Activated CD4-positive, alpha-beta memory T cell treated with anti-CD3 and anti-CD28 coated beads for 36 hours (primary cell): ENCODE measurements around the gene LEFTY2. TPM values are rescaled to one million over a fixed set of nuclear protein-coding genes. Genes with fewer than 3 reads are reported as not detected.
A peak's percentile ranks its signal among the peaks of the same experiment; 100 is the strongest.

Experiments
- CTCF ChIA-PET: fragments of 350-600 bp; sonication (Branson Sonifier 250); formaldehyde crosslinking; loops from one replicate; lab custom pipeline; 2021; ENCODE audit warnings: antibody characterized with exemption, inconsistent platforms; lab: Charles Lee
- POLR2A ChIA-PET: fragments of 350-600 bp; sonication (Branson Sonifier 250); formaldehyde crosslinking; loops from one replicate; lab custom pipeline; 2021; ENCODE audit warnings: antibody characterized with exemption; lab: Charles Lee
- DNase-seq: peaks from one replicate; pipeline ENCODE4 v3.0.0-alpha.2; 2020
- H3K27ac Mint-ChIP-seq: one replicate; pipeline ENCODE4 v1.8.0; 2021; ENCODE audit warnings: mixed read lengths
- H3K27me3 Mint-ChIP-seq: one replicate; pipeline ENCODE4 v1.8.0; 2021; ENCODE audit warnings: mixed read lengths
- H3K36me3 Mint-ChIP-seq: one replicate; pipeline ENCODE4 v1.8.0; 2021; ENCODE audit warnings: mixed read lengths
- H3K4me1 Mint-ChIP-seq: one replicate; pipeline ENCODE4 v1.8.0; 2021; ENCODE audit warnings: low read depth, mixed read lengths
- H3K4me3 Mint-ChIP-seq: one replicate; pipeline ENCODE4 v1.8.0; 2021; ENCODE audit warnings: mild to moderate bottlenecking, mixed read lengths
- H3K9me3 Mint-ChIP-seq: one replicate; pipeline ENCODE4 v1.8.0; 2021; ENCODE audit warnings: mixed read lengths
- intact Hi-C: fragments of 100-400 bp; cut with micrococcal nuclease; formaldehyde crosslinking; loops from one replicate; pipeline ENCODE4 v1.15.1; 2023
- total RNA-seq, 2 experiments: library from RNA; stranded (reverse); gene quantifications; one replicate each; pipeline ENCODE4 v1.2.3, GENCODE V29; 2021

The LEFTY2 gene
- total RNA-seq, 2 experiments from 2014 or later, result not detected

DNA sequence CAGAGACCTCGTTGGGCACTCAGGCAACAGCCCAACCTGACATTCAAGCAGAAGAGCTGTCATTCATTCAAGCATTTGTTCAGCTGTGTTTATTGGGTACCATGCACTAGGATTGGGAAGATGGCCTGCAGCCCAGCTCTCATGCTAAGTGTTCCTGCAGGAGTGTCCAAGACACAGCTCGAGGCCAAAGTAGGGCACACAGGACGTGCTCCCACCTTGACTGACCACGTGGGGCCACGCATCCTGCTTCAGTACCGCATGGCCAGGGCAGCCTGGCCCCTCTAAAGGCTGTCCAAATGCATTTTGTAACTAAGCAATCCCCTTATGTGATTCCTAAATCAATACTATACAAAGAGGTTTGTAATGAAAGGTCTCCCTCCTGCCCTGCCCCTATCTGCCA, 26.6 kb downstream of the LEFTY2 start:
- H3K4me1 Mint-ChIP-seq, result peaks cover 21% of the 10 kb centered on the region
- H3K27ac Mint-ChIP-seq, result no peak overlapping the region
- H3K4me3 Mint-ChIP-seq, result no peak overlapping the region
- H3K9me3 Mint-ChIP-seq, result no peaks in the 10 kb centered on the region
- peaks cover 16% of the 10 kb centered on the region for H3K36me3 Mint-ChIP-seq
- DNase-seq, result no peak
- intact Hi-C loops, result loop anchor here (5.0 kb wide), 1 partner anchor 47 kb away; no protein-coding TSS in a partner anchor
- no peaks in the 10 kb centered on the region for H3K27me3 Mint-ChIP-seq
- POLR2A ChIA-PET, result no interaction called here
- CTCF ChIA-PET, result interaction anchor here (3.1 kb wide), 1 partner anchor 440 kb away, joined by 7 read pairs; no protein-coding TSS in a partner anchor

GRCh38 chr1:225911191-225912130, 29.6 kb downstream of the LEFTY2 start:
- peak; percentile 80 for DNase-seq
- no peaks in the 10 kb centered on the region for H3K36me3 Mint-ChIP-seq
- no peaks in the 10 kb centered on the region for H3K9me3 Mint-ChIP-seq
- H3K27ac Mint-ChIP-seq, result no peak overlapping the region
- intact Hi-C loops, result loop anchor here (1.0 to 5.0 kb wide), 4 partner anchors 29 to 436 kb away; partner anchors contain the start of gene TMEM63A
- no peak overlapping the region for H3K4me3 Mint-ChIP-seq
- ChIA-PET CTCF (interaction anchor here (0.5 to 5.2 kb wide), 30 partner anchors 9 to 1474 kb away, joined by 3 to 41 read pairs (median 4); partner anchors contain the start of genes PYCR2, SDE2, SRP9 and TMEM63A), POLR2A (interaction anchor here (0.9 to 1.8 kb wide), 3 partner anchors 12 to 134 kb away, joined by 3 to 6 read pairs (median 4); partner anchors contain the start of genes PYCR2 and SRP9)
- peaks cover 20% of the 10 kb centered on the region for H3K4me1 Mint-ChIP-seq
- H3K27me3 Mint-ChIP-seq, result no peaks in the 10 kb centered on the region

DNA sequence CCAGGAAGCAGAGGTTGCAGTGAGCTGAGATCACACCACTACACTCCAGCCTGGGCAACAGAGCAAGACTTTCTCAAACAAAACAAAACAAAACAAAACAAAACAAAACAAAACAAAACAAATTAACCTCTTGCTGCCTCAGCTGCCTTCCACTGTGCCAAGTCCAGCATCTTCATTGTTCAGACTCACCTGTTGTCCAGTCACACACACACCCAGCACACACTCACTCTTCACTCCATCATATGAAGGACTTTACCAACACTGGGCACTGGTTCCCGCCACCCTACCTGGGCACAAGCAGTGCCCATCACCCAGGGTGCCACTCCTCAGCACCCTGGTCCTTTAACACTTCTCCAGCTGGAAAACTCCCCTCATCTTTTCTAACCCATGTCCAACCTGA, 31.5 kb downstream of the LEFTY2 start:
- H3K9me3 Mint-ChIP-seq, result no peaks in the 10 kb centered on the region
- CTCF ChIA-PET, result interaction anchor here (0.9 to 5.2 kb wide), 8 partner anchors 11 to 435 kb away, joined by 3 to 41 read pairs (median 12); partner anchors contain the start of genes EPHX1, PYCR2, SRP9 and TMEM63A
- POLR2A ChIA-PET, result no interaction called here
- intact Hi-C loops, result no loop called here
- no peaks in the 10 kb centered on the region for H3K27me3 Mint-ChIP-seq
- peaks cover 22% of the 10 kb centered on the region for H3K4me1 Mint-ChIP-seq
- no peaks in the 10 kb centered on the region for H3K36me3 Mint-ChIP-seq
- DNase-seq, result no peak
- no peak overlapping the region for H3K27ac Mint-ChIP-seq
- no peak overlapping the region for H3K4me3 Mint-ChIP-seq

- Mint-ChIP-seq H3K27ac (no peak overlapping the region), H3K4me3 (no peak overlapping the region), H3K27me3 (no peaks in the 10 kb centered on the region), H3K4me1 (peaks cover 22% of the 10 kb centered on the region), H3K9me3 (no peaks in the 10 kb centered on the region), H3K36me3 (no peaks in the 10 kb centered on the region)
- ChIA-PET CTCF (interaction anchor here (0.8 to 5.2 kb wide), 5 partner anchors 11 to 434 kb away, joined by 3 to 35 read pairs (median 4); partner anchors contain the start of genes EPHX1 and SRP9), POLR2A (no interaction called here)
- no peak for DNase-seq
- intact Hi-C loops, result no loop called here
Observed at GRCh38 chr1:225908773-225909172, 32.2 kb downstream of the LEFTY2 start.

DNA sequence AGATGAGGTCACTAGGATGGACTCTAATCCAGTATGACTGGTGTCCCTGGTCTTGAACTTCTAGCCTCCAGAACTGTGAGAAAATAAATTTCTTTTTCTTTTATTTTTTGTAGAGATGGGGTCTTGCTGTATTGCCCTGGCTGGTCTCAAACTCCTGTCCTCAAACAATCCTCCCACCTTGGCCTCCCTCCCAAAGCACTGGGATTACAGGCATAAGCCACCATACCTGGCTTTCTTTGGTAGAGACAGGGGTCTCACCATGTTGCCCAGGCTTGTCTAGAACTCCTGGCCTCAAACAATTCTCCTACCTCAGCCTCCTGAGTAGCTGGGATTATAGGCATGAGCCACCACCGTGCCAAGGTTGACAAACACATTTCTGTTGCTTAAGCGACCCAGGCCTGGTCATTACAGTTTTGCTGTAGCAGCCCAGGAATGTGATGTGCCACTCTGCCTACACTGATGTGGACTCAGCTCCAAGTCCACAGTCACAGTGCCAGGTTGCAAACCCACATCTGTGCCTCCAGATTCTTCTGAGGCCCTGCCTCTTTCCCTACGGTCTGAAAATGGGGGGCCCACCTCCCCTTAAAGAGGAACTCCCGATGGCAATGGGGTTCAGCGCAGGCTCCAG, 32.9 kb downstream of the LEFTY2 start:
- ChIA-PET CTCF (interaction anchor here (0.8 to 5.2 kb wide), 5 partner anchors 10 to 433 kb away, joined by 3 to 35 read pairs (median 4); partner anchors contain the start of genes EPHX1 and SRP9), POLR2A (no interaction called here)
- H3K27ac Mint-ChIP-seq, result no peak overlapping the region
- intact Hi-C loops, result no loop called here
- H3K27me3 Mint-ChIP-seq, result no peaks in the 10 kb centered on the region
- peaks cover 22% of the 10 kb centered on the region for H3K4me1 Mint-ChIP-seq
- no peaks in the 10 kb centered on the region for H3K36me3 Mint-ChIP-seq
- no peak overlapping the region for H3K4me3 Mint-ChIP-seq
- DNase-seq, result no peak
- H3K9me3 Mint-ChIP-seq, result no peaks in the 10 kb centered on the region

GRCh38 chr1:225907341-225907740, 33.7 kb downstream of the LEFTY2 start:
- intact Hi-C loops, result no loop called here
- Mint-ChIP-seq H3K27me3 (no peaks in the 10 kb centered on the region), H3K27ac (no peak overlapping the region), H3K9me3 (no peaks in the 10 kb centered on the region), H3K36me3 (no peaks in the 10 kb centered on the region), H3K4me1 (peaks cover 22% of the 10 kb centered on the region), H3K4me3 (no peak overlapping the region)
- POLR2A ChIA-PET, result no interaction called here
- CTCF ChIA-PET, result interaction anchor here (1.0 kb wide), 1 partner anchor 130 kb away, joined by 3 read pairs; the partner anchor contains the start of gene SRP9
- no peak for DNase-seq

GRCh38 chr1:225906467-225906866, 34.6 kb downstream of the LEFTY2 start:
- peaks cover 19% of the 10 kb centered on the region for H3K4me1 Mint-ChIP-seq
- no peaks in the 10 kb centered on the region for H3K9me3 Mint-ChIP-seq
- POLR2A ChIA-PET, result no interaction called here
- H3K4me3 Mint-ChIP-seq, result no peak overlapping the region
- CTCF ChIA-PET, result interaction anchor here (1.0 kb wide), 2 partner anchors 26 to 129 kb away, joined by 3 read pairs; partner anchors contain the start of gene SRP9
- intact Hi-C loops, result no loop called here
- no peak overlapping the region for H3K27ac Mint-ChIP-seq
- no peak for DNase-seq
- no peaks in the 10 kb centered on the region for H3K36me3 Mint-ChIP-seq
- no peaks in the 10 kb centered on the region for H3K27me3 Mint-ChIP-seq

DNA sequence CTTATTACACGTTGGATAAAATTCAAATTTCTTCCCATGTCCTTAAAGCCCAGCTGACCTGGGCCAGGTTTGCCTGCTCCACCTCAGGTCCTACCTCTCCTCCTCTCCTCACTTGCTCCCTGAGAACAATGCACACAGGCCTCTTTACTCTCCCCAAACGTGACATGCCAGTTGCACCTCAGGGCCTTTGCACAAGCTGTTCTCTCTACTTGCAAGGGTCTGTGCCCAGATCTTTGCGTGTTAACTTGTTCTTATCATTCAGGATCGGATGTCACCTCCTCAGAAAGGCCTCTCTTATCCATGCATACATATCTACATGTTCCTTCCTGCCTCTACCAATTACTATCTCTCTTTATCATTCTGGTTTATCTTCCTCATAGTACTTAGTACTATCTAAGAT, 37.4 kb downstream of the LEFTY2 start:
- ChIA-PET POLR2A (no interaction called here), CTCF (no interaction called here)
- H3K4me3 Mint-ChIP-seq, result no peak overlapping the region
- no peaks in the 10 kb centered on the region for H3K36me3 Mint-ChIP-seq
- H3K4me1 Mint-ChIP-seq, result peaks cover 9% of the 10 kb centered on the region
- no peak for DNase-seq
- no peaks in the 10 kb centered on the region for H3K9me3 Mint-ChIP-seq
- no peaks in the 10 kb centered on the region for H3K27me3 Mint-ChIP-seq
- intact Hi-C loops, result no loop called here
- H3K27ac Mint-ChIP-seq, result no peak overlapping the region

GRCh38 chr1:225899044-225899925, 41.7 kb downstream of the LEFTY2 start:
- ChIA-PET POLR2A (interaction anchor here (2.8 kb wide), 1 partner anchor 18 kb away, joined by 34 read pairs; the partner anchor contains the start of gene TMEM63A), CTCF (interaction anchor here (1.3 to 2.8 kb wide), 2 partner anchors 12 to 17 kb away, joined by 3 to 24 read pairs; partner anchors contain the start of gene TMEM63A)
- no peaks in the 10 kb centered on the region for H3K9me3 Mint-ChIP-seq
- no peak for DNase-seq
- H3K4me3 Mint-ChIP-seq, result peak overlapping the region; percentile 6
- intact Hi-C loops, result loop anchor here (5.0 kb wide), 1 partner anchor 122 kb away; the partner anchor contains the start of gene SRP9
- H3K4me1 Mint-ChIP-seq, result peaks cover 37% of the 10 kb centered on the region
- peak overlapping the region; percentile 43 for H3K27ac Mint-ChIP-seq
- no peaks in the 10 kb centered on the region for H3K27me3 Mint-ChIP-seq
- no peaks in the 10 kb centered on the region for H3K36me3 Mint-ChIP-seq

DNA sequence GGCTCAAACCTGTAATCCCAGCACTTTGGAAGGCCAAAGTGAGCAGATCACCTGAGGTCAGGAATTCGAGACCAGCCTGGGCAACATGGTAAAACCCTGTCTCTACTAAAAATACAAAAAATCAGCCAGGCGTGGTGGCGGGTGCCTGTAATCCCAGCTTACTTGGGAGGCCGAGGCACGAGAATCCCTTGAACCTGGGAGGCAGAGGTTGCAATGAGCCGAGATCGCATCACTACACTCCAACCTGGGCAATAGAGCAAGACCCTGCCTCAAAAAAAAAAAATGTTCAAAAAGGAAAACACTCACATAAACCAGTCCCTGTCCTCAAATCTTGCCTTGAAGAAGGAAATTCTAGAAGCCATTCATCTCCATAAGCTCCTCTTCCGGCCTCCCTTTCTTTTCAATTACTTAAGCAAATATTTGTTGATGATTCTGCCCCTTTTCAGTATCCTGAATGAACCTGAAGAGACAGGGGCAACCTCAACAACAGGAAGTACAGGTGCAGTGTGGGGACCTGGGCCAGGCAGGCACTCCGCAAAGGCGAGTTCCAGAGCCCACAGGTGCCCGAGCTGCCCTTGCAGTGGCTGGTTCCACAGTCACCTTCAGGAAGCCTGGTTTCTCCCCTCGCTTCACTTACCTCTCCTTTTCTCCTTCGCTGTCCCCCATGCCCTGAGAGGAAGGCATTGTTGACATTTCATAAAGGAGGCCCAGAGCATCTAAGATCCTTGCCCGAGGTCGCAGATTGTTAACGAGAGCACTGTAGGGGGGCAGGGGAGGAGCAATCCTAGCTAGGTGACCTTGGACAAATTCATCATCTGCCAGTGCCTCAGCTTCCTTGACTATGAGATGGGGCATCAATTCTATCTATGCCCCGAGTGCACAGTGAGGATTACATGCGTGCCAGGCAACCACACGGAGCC, 43.2 kb downstream of the LEFTY2 start:
- POLR2A ChIA-PET, result interaction anchor here (0.8 to 2.8 kb wide), 4 partner anchors 16 to 453 kb away, joined by 3 to 34 read pairs (median 9); partner anchors contain the start of genes PYCR2, SRP9 and TMEM63A
- intact Hi-C loops, result loop anchor here (1.0 to 5.0 kb wide), 4 partner anchors 17 to 121 kb away; partner anchors contain the start of genes PYCR2 and SRP9
- Mint-ChIP-seq H3K27ac (peak overlapping the region; percentile 85), H3K4me1 (peaks cover 37% of the 10 kb centered on the region), H3K4me3 (peak overlapping the region; percentile 54), H3K36me3 (no peaks in the 10 kb centered on the region), H3K27me3 (no peaks in the 10 kb centered on the region), H3K9me3 (no peaks in the 10 kb centered on the region)
- peak; percentile 44 for DNase-seq
- CTCF ChIA-PET, result interaction anchor here (0.6 to 2.8 kb wide), 9 partner anchors 11 to 423 kb away, joined by 3 to 24 read pairs (median 9); partner anchors contain the start of genes SRP9 and TMEM63A
